HT1080 (cell line): ENCODE data around the gene LAG3. TPM values are rescaled to one million over a fixed set of nuclear protein-coding genes. Genes with fewer than 3 reads are reported as not detected.

Experiments used
- DNase-seq: peaks from one replicate; pipeline ENCODE4 v3.0.0-alpha.2; 2015; ENCODE audit warnings: low read depth
- total RNA-seq: library from RNA; depleted of rRNA; stranded (reverse); fragments of >200 nt; shearing (Covaris generic); gene quantifications from 2 replicates; pipeline ENCODE4 v1.2.3, GENCODE V29; 2014; rRNA removed

The LAG3 gene
- total RNA-seq, 1 experiment from 2014 or later = 2.0 TPM

DNA sequence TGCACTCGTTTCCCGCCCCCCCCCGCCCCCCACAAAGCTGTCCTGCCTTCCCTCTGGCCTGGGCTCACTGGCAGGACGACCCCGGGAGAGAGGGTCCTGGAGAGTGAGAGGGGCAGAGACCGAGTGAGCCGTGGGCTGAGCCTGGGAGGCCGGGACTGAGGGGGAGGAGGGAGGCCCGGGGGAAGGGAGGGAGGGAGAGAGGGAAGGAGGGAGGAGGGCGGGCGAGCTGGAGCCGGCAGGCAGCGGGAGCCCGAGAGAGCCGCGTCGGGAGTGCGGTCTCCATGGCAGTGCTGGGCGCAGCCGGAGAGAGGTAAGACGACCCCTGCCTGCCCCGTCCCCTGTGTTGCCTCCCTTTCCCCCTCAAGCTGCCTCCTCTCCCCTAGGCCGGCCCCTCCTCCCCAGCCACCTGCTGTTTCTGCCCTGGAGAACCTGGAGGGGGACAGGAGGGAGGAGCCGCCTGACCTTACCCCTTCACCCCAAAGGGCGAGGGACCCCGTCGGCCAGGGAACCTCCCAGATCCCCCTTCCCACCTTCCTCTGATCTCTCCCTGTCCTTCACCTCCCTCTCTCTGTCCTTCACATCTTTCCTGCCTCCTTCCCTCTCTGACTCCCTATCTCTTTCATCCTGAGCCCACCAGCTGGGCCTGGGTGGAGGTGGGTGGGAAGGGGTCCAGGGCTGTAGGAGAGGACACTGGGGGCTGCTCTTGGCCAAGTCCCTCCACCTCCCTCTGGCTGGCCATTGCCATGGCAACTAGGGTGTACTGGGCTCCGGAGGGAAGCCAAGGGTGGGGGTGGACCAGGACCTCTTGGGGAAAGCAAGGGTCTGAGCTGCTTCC lies 49.5 kb downstream of the LAG3 start, which contains the start of gene GPR162:
TSS of gene GPR162 (plus strand) at position 231 of the 835 bp plus-strand sequence. CDS start 2,078 bp downstream, outside the sequence.
- no peak for DNase-seq

DNA sequence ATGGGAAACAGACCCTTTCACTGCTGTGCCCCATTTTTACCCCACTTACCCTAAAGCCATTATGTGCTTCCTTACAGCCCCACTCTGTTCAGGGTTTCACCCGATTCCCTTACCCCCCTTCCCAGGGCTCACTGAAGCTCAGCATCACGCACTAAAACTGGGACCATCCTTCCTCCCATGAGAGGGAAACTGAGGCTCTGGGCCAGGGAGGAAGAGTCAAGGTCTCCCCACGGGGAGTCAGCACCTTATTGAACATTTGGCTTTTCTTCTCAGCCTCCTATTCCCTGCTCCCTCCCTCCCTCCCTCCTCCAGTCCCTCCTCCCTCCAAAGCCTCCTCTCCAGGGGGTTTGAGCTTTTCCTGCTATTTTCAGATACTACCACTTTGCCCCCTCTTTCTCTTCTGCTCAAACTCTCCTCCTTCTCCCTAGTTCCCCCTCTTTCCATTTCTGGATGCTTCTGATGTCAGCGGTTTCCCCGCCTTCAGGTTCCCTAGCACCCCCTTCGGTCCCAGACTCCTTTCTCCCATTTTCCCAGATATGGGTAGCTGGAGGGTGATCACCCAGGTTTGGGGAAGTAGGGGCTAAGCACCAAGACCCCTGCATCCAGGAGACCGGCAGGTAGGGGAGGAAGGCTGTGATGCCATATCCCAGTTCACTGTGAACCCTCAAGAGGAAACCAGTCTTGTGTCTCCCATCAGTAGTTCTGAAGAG lies 50.3 kb downstream of the LAG3 start:
- DNase-seq = no peak

DNA sequence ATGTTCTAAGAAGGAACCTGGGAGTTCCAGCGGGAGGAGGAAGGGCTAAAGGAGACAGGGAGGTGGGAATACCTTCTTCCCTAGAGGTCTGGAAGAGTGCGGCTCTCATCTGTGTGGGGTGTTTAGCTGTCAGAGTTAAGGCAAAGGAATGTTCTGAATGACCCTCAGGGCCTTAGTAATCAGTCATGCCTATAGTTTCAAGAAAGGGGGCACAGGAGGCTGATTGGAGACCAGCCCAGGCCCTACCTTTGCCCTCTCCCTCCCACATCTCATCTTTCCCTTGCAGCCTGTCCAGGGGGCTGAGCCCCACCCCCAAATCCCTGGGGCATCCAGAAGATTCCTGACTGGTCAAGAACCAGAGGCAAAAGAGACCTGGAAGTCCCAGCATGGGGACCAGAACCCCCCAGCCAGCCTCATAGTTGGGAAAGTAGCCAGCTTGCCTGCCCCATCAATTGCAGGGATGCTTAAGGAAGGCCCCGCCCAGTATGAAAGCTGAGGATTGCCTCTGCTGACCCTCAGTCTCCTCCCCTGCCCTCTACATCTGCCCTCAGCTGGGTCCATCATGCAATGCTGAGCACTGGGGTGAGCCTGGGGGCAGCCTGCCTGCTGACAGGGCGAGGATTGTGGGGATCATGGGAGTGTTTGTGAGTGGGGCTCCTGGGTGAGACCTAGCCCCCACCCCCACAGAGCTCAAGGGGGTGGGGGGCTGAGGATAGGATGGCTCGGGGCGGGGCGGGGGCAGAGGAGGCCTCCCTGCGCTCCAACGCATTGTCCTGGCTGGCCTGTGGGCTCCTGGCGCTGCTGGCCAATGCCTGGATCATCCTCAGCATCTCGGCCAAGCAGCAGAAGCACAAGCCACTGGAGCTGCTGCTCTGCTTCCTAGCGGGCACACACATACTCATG lies 51.1 kb downstream of the LAG3 start:
- DNase-seq = no peak

DNA sequence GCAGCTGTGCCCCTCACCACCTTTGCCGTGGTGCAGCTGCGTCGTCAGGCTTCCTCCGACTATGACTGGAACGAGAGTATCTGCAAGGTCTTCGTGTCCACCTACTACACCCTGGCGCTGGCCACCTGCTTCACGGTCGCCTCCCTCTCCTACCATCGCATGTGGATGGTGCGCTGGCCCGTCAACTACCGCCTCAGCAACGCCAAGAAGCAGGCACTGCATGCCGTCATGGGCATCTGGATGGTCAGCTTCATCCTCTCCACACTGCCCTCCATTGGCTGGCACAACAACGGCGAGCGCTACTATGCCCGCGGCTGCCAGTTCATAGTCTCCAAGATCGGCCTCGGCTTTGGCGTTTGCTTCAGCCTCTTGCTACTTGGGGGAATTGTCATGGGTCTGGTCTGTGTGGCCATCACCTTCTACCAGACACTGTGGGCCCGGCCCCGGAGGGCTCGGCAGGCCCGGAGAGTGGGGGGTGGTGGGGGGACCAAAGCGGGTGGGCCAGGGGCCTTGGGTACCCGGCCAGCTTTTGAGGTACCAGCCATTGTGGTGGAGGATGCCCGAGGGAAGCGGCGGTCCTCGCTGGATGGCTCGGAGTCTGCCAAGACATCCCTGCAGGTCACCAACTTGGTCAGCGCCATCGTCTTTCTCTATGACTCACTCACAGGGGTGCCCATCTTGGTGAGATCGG lies 51.9 kb downstream of the LAG3 start:
- DNase-seq = no peak

DNA sequence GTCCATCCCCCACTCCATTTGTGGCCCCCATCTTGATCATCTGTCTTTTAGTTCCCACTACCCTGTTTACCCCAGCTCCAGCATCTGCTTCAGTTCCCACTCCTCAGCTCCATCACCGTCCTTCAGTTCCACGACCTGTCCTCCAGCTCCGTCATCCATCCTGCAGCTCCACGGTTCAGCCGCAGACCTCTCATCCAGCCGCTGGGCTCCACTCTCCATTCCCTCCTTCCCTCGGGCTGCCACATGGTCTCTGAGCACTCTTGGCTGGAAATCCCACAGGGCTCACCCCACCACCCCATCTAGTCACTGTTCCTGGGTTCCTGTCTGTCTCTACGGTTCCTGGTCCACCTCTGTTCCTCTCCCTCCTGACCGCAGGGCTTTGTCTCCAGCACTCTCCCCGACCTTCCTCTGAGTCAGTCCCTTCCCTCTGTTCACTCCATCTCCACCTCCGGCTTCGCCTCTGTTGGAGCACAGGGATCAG lies 52.6 kb downstream of the LAG3 start:
- peak; percentile 65 for DNase-seq

DNA sequence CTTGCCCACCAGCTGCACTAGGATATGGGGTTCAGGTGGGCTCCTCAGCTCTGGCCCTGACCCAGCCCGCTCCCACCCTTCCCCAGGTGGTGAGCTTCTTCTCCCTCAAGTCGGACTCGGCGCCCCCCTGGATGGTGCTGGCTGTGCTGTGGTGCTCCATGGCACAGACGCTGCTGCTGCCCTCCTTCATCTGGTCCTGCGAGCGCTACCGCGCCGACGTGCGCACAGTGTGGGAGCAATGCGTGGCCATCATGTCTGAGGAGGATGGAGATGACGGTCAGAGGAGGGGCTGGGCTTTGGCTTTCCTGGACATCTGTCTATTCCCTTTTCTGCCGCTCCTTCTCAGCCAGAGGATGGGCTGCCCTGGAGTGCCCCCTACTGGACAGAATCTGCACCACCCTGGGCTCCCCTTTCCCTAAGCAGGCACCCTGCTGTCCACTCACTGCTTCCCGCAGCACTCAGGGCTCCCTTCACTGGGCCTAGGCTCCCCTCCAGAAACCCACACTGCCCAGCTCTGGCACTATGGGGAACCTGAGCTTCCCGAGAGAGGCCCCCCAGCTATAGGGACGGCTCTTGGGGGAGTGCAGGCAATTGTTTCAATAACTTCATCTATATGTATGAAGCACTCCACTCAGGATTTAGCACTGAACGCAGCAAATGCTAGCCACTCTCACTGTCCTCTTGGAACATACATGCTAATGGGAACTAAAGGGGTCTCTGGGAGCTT lies 53.2 kb downstream of the LAG3 start:
- peak; percentile 89 for DNase-seq

DNA sequence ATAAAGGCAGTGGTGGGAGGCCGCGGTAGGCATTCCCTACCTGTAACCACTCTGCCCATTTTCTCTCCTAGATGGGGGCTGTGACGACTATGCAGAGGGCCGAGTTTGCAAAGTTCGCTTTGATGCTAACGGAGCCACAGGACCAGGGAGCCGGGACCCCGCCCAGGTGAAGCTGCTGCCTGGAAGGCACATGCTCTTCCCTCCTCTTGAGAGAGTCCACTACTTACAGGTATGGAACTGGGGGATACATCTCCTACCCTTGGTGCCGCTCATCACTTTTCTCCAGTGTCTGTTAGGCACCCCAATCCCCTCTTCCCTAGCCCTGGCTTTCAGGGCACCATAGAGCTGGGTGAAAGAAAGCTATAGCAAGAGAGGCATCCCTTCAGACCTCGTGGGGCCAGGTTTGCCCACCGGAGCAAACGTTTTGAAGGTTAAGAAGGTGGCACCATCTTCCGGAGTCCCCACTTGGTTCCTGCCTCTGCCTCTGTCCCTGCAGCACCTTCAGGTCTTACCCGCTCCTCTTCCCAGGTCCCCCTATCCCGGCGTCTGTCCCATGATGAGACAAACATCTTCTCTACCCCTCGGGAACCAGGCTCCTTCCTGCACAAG lies 53.9 kb downstream of the LAG3 start:
- no peak for DNase-seq

DNA sequence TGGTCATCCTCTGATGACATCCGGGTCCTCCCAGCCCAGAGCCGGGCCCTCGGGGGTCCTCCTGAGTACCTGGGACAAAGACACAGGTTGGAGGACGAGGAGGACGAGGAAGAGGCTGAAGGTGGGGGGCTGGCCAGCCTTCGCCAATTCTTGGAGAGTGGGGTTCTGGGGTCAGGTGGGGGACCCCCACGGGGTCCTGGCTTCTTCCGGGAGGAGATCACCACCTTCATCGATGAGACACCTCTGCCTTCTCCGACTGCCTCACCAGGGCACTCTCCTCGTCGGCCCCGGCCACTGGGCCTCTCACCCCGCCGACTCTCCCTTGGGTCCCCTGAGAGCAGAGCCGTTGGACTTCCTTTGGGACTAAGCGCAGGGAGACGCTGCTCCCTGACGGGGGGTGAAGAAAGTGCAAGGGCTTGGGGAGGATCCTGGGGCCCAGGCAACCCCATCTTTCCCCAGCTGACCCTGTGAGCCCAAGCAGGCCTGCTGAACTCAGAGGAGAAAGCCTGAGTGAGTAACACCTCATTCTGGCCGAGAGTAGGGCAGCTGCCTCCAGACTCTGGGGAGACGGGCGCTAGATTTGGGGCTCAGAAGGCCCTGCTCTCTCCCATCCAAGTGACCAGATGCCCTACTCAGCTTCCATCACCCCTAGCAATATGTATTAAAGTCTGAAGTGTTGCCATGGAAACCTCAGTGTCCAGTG lies 54.6 kb downstream of the LAG3 start:
- DNase-seq = no peak

DNA sequence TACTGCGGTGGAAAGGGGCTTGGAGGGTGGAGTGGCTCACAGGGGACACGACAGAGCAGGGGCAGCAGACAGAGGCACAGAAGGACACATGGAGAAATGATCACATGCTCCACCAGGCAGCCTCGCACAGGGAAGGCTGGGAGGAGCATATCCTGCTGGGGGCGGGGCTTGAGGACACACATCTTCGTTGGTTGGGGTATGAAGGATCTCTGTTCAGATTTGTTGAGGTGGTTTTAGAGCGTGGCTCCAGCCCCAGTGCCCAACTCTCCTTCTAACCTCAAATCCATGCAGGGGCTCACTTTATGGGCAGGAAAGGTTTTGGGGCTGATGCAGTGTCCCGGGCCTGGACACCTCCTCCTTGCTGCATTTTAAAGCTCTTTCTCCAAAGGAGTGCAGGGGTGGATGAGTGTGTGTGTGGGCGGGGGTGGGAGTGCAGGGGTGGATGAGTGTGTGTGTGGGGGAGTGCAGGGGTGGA lies 55.2 kb downstream of the LAG3 start:
- DNase-seq = peak; percentile 86

Other genes with a start within 250 kb of the LAG3 start
- 10,781 and 12,621 TPM in 2 replicates for gene GAPDH, start 238.0 kb upstream of the LAG3 start, total RNA-seq
- 7.7 and 9.5 TPM in 2 replicates for gene IFFO1, start 216.5 kb upstream of the LAG3 start, total RNA-seq
- 80.0 and 90.1 TPM in 2 replicates for gene NOP2, start 204.2 kb upstream of the LAG3 start, total RNA-seq
- 348 and 371 TPM in 2 replicates for gene CHD4, start 165.1 kb upstream of the LAG3 start, total RNA-seq
- gene LPAR5, start 136.6 kb upstream of the LAG3 start, total RNA-seq = 0.27 and 0.29 TPM in 2 replicates
- not detected in 2 replicates for gene ACRBP, start 125.1 kb upstream of the LAG3 start, total RNA-seq
- 22.3 and 25.5 TPM in 2 replicates for gene ING4, start 109.4 kb upstream of the LAG3 start, total RNA-seq
- 28.8 and 42.6 TPM in 2 replicates for gene ZNF384, start 83.1 kb upstream of the LAG3 start, total RNA-seq
- gene PIANP, start 71.7 kb upstream of the LAG3 start, total RNA-seq = 0.45 TPM in 1 of 2 replicates, not detected in the other
- 97.5 and 97.6 TPM in 2 replicates for gene COPS7A, start 48.5 kb upstream of the LAG3 start, total RNA-seq
- 283 and 297 TPM in 2 replicates for gene MLF2, start 19.4 kb upstream of the LAG3 start, total RNA-seq
- gene PTMS, start 6.2 kb upstream of the LAG3 start, total RNA-seq = 105 and 148 TPM in 2 replicates
- 0.10 TPM in 1 of 2 replicates, not detected in the other for gene CD4, start 17.0 kb downstream of the LAG3 start, total RNA-seq
- gene GPR162, start 49.3 kb downstream of the LAG3 start, total RNA-seq = 7.2 and 8.7 TPM in 2 replicates
- gene P3H3, start 55.9 kb downstream of the LAG3 start, total RNA-seq = 31.5 and 31.7 TPM in 2 replicates
- gene GNB3, start 68.4 kb downstream of the LAG3 start, total RNA-seq = 1.5 and 1.6 TPM in 2 replicates
- gene CDCA3, start 78.8 kb downstream of the LAG3 start, total RNA-seq = 129 and 190 TPM in 2 replicates
- gene USP5, start 79.6 kb downstream of the LAG3 start, total RNA-seq = 109 and 112 TPM in 2 replicates
- gene TPI1, start 95.0 kb downstream of the LAG3 start, total RNA-seq = 1,401 and 1,471 TPM in 2 replicates
- gene SPSB2, start 100.8 kb downstream of the LAG3 start, total RNA-seq = 15.7 and 20.0 TPM in 2 replicates
- 3.5 and 3.6 TPM in 2 replicates for gene LRRC23, start 132.3 kb downstream of the LAG3 start, total RNA-seq
- gene ENO2, start 142.1 kb downstream of the LAG3 start, total RNA-seq = 13.4 and 26.3 TPM in 2 replicates
- gene ATN1, start 155.4 kb downstream of the LAG3 start, total RNA-seq = 6.6 and 11.6 TPM in 2 replicates
- gene RNU7-1, start 171.3 kb downstream of the LAG3 start, total RNA-seq = not detected in 2 replicates
- gene C12orf57, start 171.5 kb downstream of the LAG3 start, total RNA-seq = 127 and 201 TPM in 2 replicates
- gene PTPN6, start 178.8 kb downstream of the LAG3 start, total RNA-seq = 0.05 and 0.37 TPM in 2 replicates
- 647 and 649 TPM in 2 replicates for gene PHB2, start 198.1 kb downstream of the LAG3 start, total RNA-seq
- 107 and 122 TPM in 2 replicates for gene EMG1, start 198.4 kb downstream of the LAG3 start, total RNA-seq
- 8.0 and 9.6 TPM in 2 replicates for gene LPCAT3, start 246.0 kb downstream of the LAG3 start, total RNA-seq